K562 (cell line): ENCODE results near the gene DNAJC30. TPM values are rescaled to one million over a fixed set of nuclear protein-coding genes. Genes with fewer than 3 reads are reported as not detected.

Experiments
- BRF1 ChIP-seq: IDR thresholded peaks from 3 replicates; pipeline ENCODE4 v1.6.1; 2011; ENCODE audit warnings: borderline replicate concordance, mild to moderate bottlenecking; ENCODE audit not compliant: insufficient read length; ENCODE audit errors: extremely low read depth
- CBX2 ChIP-seq: fragments of 200-600 bp; sonication (generic); IDR thresholded peaks from one replicate; pipeline ENCODE4 v1.6.1; 2012; ENCODE audit warnings: mild to moderate bottlenecking, low read length, inconsistent platforms; ENCODE audit not compliant: insufficient read depth, poor library complexity, severe bottlenecking
- CHD2 ChIP-seq: IDR thresholded peaks from 2 replicates; pipeline ENCODE4 v1.6.1; 2011; ENCODE audit warnings: low read depth, low read length
- E2F5 ChIP-seq: sonication (generic); formaldehyde crosslinking; IDR thresholded peaks from 2 replicates; pipeline ENCODE4 v1.8.0; 2022; ENCODE audit warnings: mild to moderate bottlenecking, missing genetic modification reagents
- ELF1 ChIP-seq: fragments of 200-800 bp; sonication (Bioruptor generic); IDR thresholded peaks from 2 replicates; pipeline ENCODE4 v1.6.1; 2016; ENCODE audit warnings: missing genetic modification characterization, missing compliant biosample characterization
- EWSR1 ChIP-seq: fragments of 450-650 bp; IDR thresholded peaks from 2 replicates; pipeline ENCODE4 v1.6.1; 2018; ENCODE audit warnings: borderline replicate concordance, mild to moderate bottlenecking, low read depth, moderate library complexity; ENCODE audit not compliant: partially characterized antibody
- GTF2B ChIP-seq: IDR thresholded peaks from 2 replicates; pipeline ENCODE4 v1.6.1; 2011; ENCODE audit not compliant: insufficient read length; ENCODE audit errors: extremely low read depth
- HDGF ChIP-seq: fragments of 450-650 bp; IDR thresholded peaks from 2 replicates; pipeline ENCODE4 v1.6.1; 2016
- ILF3 ChIP-seq: fragments of 450-650 bp; IDR thresholded peaks from 2 replicates; pipeline ENCODE4 v1.6.1; 2018; ENCODE audit warnings: antibody characterized with exemption, mild to moderate bottlenecking, moderate library complexity, borderline replicate concordance
- KLF1 ChIP-seq: fragments of 450-650 bp; IDR thresholded peaks from 2 replicates; pipeline ENCODE4 v1.6.1; 2016; ENCODE audit warnings: missing genetic modification characterization, missing compliant biosample characterization
- RBFOX2 ChIP-seq: fragments of 200-400 bp; formaldehyde crosslinking; IDR thresholded peaks from 2 replicates; pipeline ENCODE4 v1.6.1; 2017; ENCODE audit warnings: low read depth, mild to moderate bottlenecking, low read length, moderate library complexity
- RBM22 ChIP-seq: fragments of 200-400 bp; formaldehyde crosslinking; IDR thresholded peaks from 2 replicates; pipeline ENCODE4 v1.6.1; 2018; ENCODE audit warnings: low read length, low read depth; ENCODE audit not compliant: poor library complexity, severe bottlenecking
- ZMIZ1 ChIP-seq, 2 experiments: fragments of 150-350 bp in 1 of 2; IDR thresholded peaks; 2 replicates each; pipeline ENCODE4 v1.6.1; 2012 to 2016; ENCODE audit warnings: low read depth in 2 of 2, low read length in 2 of 2, mild to moderate bottlenecking in 1 of 2, moderate library complexity in 1 of 2
- ZNF384 ChIP-seq: IDR thresholded peaks from 2 replicates; pipeline ENCODE4 v1.6.1; 2012; ENCODE audit warnings: low read depth, low read length, improper control_type of control experiment
- ZNF444 ChIP-seq: fragments of 250-450 bp; sonication (Bioruptor Pico); IDR thresholded peaks from 2 replicates; pipeline ENCODE4 v1.4.0; 2020; ENCODE audit warnings: mild to moderate bottlenecking, moderate library complexity
- ZNF449 ChIP-seq: fragments of 250-450 bp; sonication (Bioruptor Pico); IDR thresholded peaks from 2 replicates; pipeline ENCODE4 v1.8.0; 2022; ENCODE audit warnings: moderate library complexity, mild to moderate bottlenecking, inconsistent platforms
- ZNF518B ChIP-seq: fragments of 250-450 bp; sonication (Bioruptor Pico); IDR thresholded peaks from 2 replicates; pipeline ENCODE4 v1.5.0; 2021; ENCODE audit warnings: mild to moderate bottlenecking, moderate library complexity
- polyA plus RNA-seq, 8 experiments: library from polyadenylated mRNA; depleted of rRNA in 4 of 8; stranded (reverse) in 5 of 8; unstranded in 3 of 8; fragments of >200 nt; fragmentation: Nextera tagmentation in 2 of 8; fragmentation: Illumina TruSeq in 1 of 8; extraction: Ambion mirVana in 2 of 8; extraction: Trizol in 1 of 8; gene quantifications; 2 replicates each; pipeline versions ENCODE4 v1.2.1 to v1.2.3, GENCODE V29; 2011 to 2014; ENCODE audit warnings: inconsistent platforms in 1 of 8, missing spikeins in 1 of 8
- total RNA-seq, 7 experiments: library from RNA; depleted of rRNA in 6 of 7; stranded (reverse); fragments of >200 nt in 6 of 7; fragmentation: Illumina TruSeq in 2 of 7; extraction: Trizol in 2 of 7; gene quantifications; 2 replicates each; pipeline versions ENCODE4 v1.2.1 to v1.2.3, GENCODE V29; 2011 to 2021; ENCODE audit warnings: low replicate concordance in 1 of 7

DNAJC30 gene
- total and polyA plus RNA-seq, 9 of the 15 experiments (the other 6 are each of a cell fraction or from before 2014, with no cell fraction given), result 1.1 to 11.3 (median 4.6) TPM

GRCh38 chr7:73683056-73683787 lies at the start of gene DNAJC30, which contains the start of gene BUD23 (continued):
- TF ChIP-seq ZNF518B (CRISPR knock-in tag) (no peak), ELF1 (tag) (peak; percentile 17; the same call in 1 of the 2 replicates), EWSR1 (no peak), ZNF384 (no peak), KLF1 (tag) (no peak), ZNF444 (no peak), ILF3 (no peak), RBM22 (peak; percentile 42), GTF2B (peak; percentile 68), CHD2 (peak; percentile 62), ZMIZ1 (IDR thresholded peaks at IDR 0.05; ENCODE audit: low read depth in 2 of 2, low read length in 2 of 2) (no peak), HDGF (no peak), CBX2 (no peak), BRF1 (no peak), ZNF449 (no peak), E2F5 (CRISPR knock-in tag) (no peak), RBFOX2 (peak; percentile 95)
